GM12878 (cell line): ENCODE measurements around the gene IGFALS. TPM values are rescaled to one million over a fixed set of nuclear protein-coding genes. Genes with fewer than 3 reads are reported as not detected.

Experiments used
- ATAC-seq: fragments of 200-7000 bp; cut with Tn5 transposase; 3 replicates; pipeline ENCODE4 v1.9.1; 2020; ENCODE audit warnings: mild to moderate bottlenecking, moderate library complexity
- BruUV-seq: library from RNA; stranded (reverse); fragments of 400-500 nt; replicated peaks from 2 replicates; lab custom pipeline; 2021; lab: Mats Ljungman, UMichigan
- CTCF ChIA-PET: fragments of 300-600 bp; sonication (Branson Sonifier 250); formaldehyde crosslinking; extraction: SDS; loops from one replicate; lab custom pipeline; 2021; ENCODE audit warnings: inconsistent platforms; lab: Yijun Ruan, JAX
- POLR2A ChIA-PET: fragments of 350-600 bp; formaldehyde crosslinking; extraction: SDS; loops from one replicate; lab custom pipeline; 2021; ENCODE audit warnings: inconsistent platforms; lab: Charles Lee
- RAD21 ChIA-PET: fragments of 300-600 bp; sonication (Branson Sonifier 250); formaldehyde crosslinking; loops from one replicate; lab custom pipeline; 2023; ENCODE audit warnings: antibody characterized with exemption; ENCODE audit not compliant: unreplicated experiment; lab: Charles Lee
- SMC1A ChIA-PET: fragments of 300-600 bp; sonication (Branson Sonifier 250); formaldehyde crosslinking; loops from one replicate; lab custom pipeline; 2023; ENCODE audit not compliant: unreplicated experiment, uncharacterized antibody; lab: Charles Lee
- DNase-seq: peaks from one replicate; pipeline ENCODE4 v3.0.0-alpha.2; 2011; ENCODE audit warnings: low read depth, low spot score
- FAIRE-seq: peaks from 3 replicates; lab custom pipeline; 2011; peaks lifted over from hg19 to GRCh38; lab: Jason Lieb, UNC
- H2AFZ ChIP-seq: 2 replicates; pipeline ENCODE4 v1.6.0; 2011; ENCODE audit warnings: low read depth, low read length, control low read depth; ENCODE audit not compliant: control insufficient read depth
- H3K27ac ChIP-seq: 2 replicates; pipeline ENCODE4 v1.5.1; 2011; ENCODE audit warnings: control low read depth; ENCODE audit not compliant: control insufficient read depth, insufficient read depth
- H3K27me3 ChIP-seq, 2 experiments: replicated peaks in 1 of 2; 2 replicates each; pipeline versions ENCODE4 v1.6.0 to v1.6.1; 2011; ENCODE audit warnings: low read length in 1 of 2; ENCODE audit not compliant: control insufficient read depth in 2 of 2, insufficient read depth in 2 of 2
- H3K36me3 ChIP-seq, 2 experiments: 2 replicates each; pipeline ENCODE4 v1.5.1; 2011; ENCODE audit warnings: low read length in 1 of 2; ENCODE audit not compliant: control insufficient read depth in 2 of 2, insufficient read depth in 2 of 2
- H3K4me1 ChIP-seq: 2 replicates; pipeline ENCODE4 v1.6.1; 2011; ENCODE audit warnings: mild to moderate bottlenecking, low read length, moderate library complexity, mixed read lengths; ENCODE audit not compliant: control insufficient read depth, insufficient read depth
- H3K4me2 ChIP-seq: 2 replicates; pipeline ENCODE4 v1.6.0; 2011; ENCODE audit warnings: control low read depth; ENCODE audit not compliant: control insufficient read depth, insufficient read depth
- H3K4me3 ChIP-seq: fragments of 200-600 bp; sonication (generic); 2 replicates; pipeline ENCODE4 v1.5.1; 2016
- H3K79me2 ChIP-seq: 2 replicates; pipeline ENCODE4 v1.6.0; 2011; ENCODE audit warnings: low read length; ENCODE audit not compliant: control insufficient read depth, insufficient read depth
- H3K9ac ChIP-seq: 2 replicates; pipeline ENCODE4 v1.8.0; 2011; ENCODE audit warnings: low read length, control low read depth, mixed read lengths; ENCODE audit not compliant: control insufficient read depth, insufficient read depth
- H3K9me3 ChIP-seq: replicated peaks from 3 replicates; pipeline ENCODE4 v1.5.1; 2011; ENCODE audit warnings: mild to moderate bottlenecking, low read length; ENCODE audit not compliant: control insufficient read depth, insufficient read depth
- H4K20me1 ChIP-seq: 2 replicates; pipeline ENCODE4 v1.6.0; 2011; ENCODE audit not compliant: control insufficient read depth, insufficient read depth
- FOXK2 ChIP-seq: fragments of 450-650 bp; IDR thresholded peaks from 2 replicates; pipeline ENCODE4 v1.6.1; 2017; ENCODE audit warnings: mild to moderate bottlenecking, moderate library complexity
- MYB ChIP-seq: fragments of 150-350 bp; IDR thresholded peaks from 2 replicates; pipeline ENCODE4 v1.6.1; 2014; ENCODE audit warnings: mild to moderate bottlenecking, low read depth, low read length, borderline replicate concordance
- RFX5 ChIP-seq: IDR thresholded peaks from 2 replicates; pipeline ENCODE4 v1.6.1; 2011; ENCODE audit warnings: low read depth, low read length, improper control_type of control experiment
- SUZ12 ChIP-seq: fragments of 200-600 bp; sonication (generic); IDR thresholded peaks from one replicate; pipeline ENCODE4 v1.6.1; 2018; ENCODE audit warnings: antibody characterized with exemption, mild to moderate bottlenecking; ENCODE audit not compliant: unreplicated experiment
- ZBED1 ChIP-seq: IDR thresholded peaks from 2 replicates; pipeline ENCODE4 v1.6.1; 2016; ENCODE audit warnings: borderline replicate concordance
- WGBS: methylation state at CpG from one replicate; pipeline ENCODE4 v1.1.6; 2016; ENCODE audit warnings: low lambda C conversion rate; ENCODE audit not compliant: insufficient replicate concordance, insufficient coverage; ENCODE audit errors: missing lambda C conversion rate; 5-methylcytosine and 5-hydroxymethylcytosine counted together
- in situ Hi-C: fragments of 300-500 bp; cut with MboI; formaldehyde crosslinking; loops from 9 replicates; pipeline ENCODE4 v1.14.3; 2018; ENCODE audit warnings: mixed read lengths
- intact Hi-C: fragments of 100-400 bp; cut with micrococcal nuclease; formaldehyde crosslinking; loops from one replicate; pipeline ENCODE4 v1.14.2; 2022; ENCODE audit not compliant: unreplicated experiment
- polyA plus RNA-seq, 11 experiments: library from polyadenylated mRNA; depleted of rRNA in 4 of 11; unstranded in 6 of 11; stranded (reverse) in 5 of 11; fragments of >200 nt; fragmentation: Nextera tagmentation in 4 of 11; fragmentation: Illumina TruSeq in 1 of 11; extraction: Ambion mirVana in 4 of 11; extraction: Trizol in 1 of 11; gene quantifications; 1 replicate in 1 of 11; 2 replicates in 10 of 11; pipeline versions ENCODE4 v1.2.1 to v1.2.3, GENCODE V29; 2011 to 2016; ENCODE audit warnings: inconsistent platforms in 2 of 11, missing spikeins in 2 of 11, low read depth in 1 of 11
- total RNA-seq, 4 experiments: library from RNA; depleted of rRNA in 3 of 4; stranded (reverse); fragments of >200 nt in 3 of 4; fragmentation: Illumina TruSeq in 1 of 4; extraction: Trizol in 1 of 4; gene quantifications; 2 replicates each; pipeline versions ENCODE4 v1.2.1 to v1.2.3, GENCODE V29; 2013 to 2021
- TF ChIP-seq, protein P1 (sequence below): fragments of 450-650 bp; IDR thresholded peaks from 2 replicates; pipeline ENCODE4 v1.6.1; 2016; ENCODE audit warnings: mild to moderate bottlenecking, moderate library complexity, borderline replicate concordance

Gene IGFALS
- total and polyA plus RNA-seq, 10 of the 15 experiments (the other 5 are each of a cell fraction or from before 2014, with no cell fraction given): 0.04 to 0.11 TPM; not detected in 8

- no peaks in the 10 kb centered on the region for H4K20me1 ChIP-seq
- RAD21 ChIA-PET: no interaction called here
- no peaks in the 10 kb centered on the region for H3K4me1 ChIP-seq
- no peaks in the 10 kb centered on the region for H3K27me3 ChIP-seq
- no peak overlapping the region for H3K4me2 ChIP-seq
- peaks cover 0 to 1% of the 10 kb centered on the region in 2 experiments; a peak in 3 of 4 replicates for H3K36me3 ChIP-seq
- H3K9ac ChIP-seq: no peak overlapping the region
- no peak for ATAC-seq
- H3K4me3 ChIP-seq: no peak overlapping the region
- no peak overlapping the region for H3K27ac ChIP-seq
- 87% methylated on average over 15 of the region's 16 CpGs for WGBS
- CTCF ChIA-PET: interaction anchor here (0.7 kb wide), 1 partner anchor 119 kb away, joined by 3 read pairs; no protein-coding TSS in a partner anchor
- TF ChIP-seq FOXK2 (no peak), RFX5 (no peak), ZBED1 (no peak), SUZ12 (no peak), MYB (no peak)
- TF ChIP-seq, protein P1, sequence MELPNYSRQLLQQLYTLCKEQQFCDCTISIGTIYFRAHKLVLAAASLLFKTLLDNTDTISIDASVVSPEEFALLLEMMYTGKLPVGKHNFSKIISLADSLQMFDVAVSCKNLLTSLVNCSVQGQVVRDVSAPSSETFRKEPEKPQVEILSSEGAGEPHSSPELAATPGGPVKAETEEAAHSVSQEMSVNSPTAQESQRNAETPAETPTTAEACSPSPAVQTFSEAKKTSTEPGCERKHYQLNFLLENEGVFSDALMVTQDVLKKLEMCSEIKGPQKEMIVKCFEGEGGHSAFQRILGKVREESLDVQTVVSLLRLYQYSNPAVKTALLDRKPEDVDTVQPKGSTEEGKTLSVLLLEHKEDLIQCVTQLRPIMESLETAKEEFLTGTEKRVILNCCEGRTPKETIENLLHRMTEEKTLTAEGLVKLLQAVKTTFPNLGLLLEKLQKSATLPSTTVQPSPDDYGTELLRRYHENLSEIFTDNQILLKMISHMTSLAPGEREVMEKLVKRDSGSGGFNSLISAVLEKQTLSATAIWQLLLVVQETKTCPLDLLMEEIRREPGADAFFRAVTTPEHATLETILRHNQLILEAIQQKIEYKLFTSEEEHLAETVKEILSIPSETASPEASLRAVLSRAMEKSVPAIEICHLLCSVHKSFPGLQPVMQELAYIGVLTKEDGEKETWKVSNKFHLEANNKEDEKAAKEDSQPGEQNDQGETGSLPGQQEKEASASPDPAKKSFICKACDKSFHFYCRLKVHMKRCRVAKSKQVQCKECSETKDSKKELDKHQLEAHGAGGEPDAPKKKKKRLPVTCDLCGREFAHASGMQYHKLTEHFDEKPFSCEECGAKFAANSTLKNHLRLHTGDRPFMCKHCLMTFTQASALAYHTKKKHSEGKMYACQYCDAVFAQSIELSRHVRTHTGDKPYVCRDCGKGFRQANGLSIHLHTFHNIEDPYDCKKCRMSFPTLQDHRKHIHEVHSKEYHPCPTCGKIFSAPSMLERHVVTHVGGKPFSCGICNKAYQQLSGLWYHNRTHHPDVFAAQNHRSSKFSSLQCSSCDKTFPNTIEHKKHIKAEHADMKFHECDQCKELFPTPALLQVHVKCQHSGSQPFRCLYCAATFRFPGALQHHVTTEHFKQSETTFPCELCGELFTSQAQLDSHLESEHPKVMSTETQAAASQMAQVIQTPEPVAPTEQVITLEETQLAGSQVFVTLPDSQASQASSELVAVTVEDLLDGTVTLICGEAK: no peak
- in situ Hi-C loops (no loop called here), intact Hi-C loops (no loop called here)
- no peaks in the 10 kb centered on the region; the same call in 2 of the 3 replicates for H3K9me3 ChIP-seq
- SMC1A ChIA-PET: no interaction called here
- H3K79me2 ChIP-seq: no peaks in the 10 kb centered on the region
- FAIRE-seq: no peak
- no TSS peak for BruUV-seq
- POLR2A ChIA-PET: no interaction called here
- no peak for DNase-seq
- no peak overlapping the region for H2AFZ ChIP-seq
Measured at GRCh38 chr16:1810536-1810935, 17.0 kb upstream of the IGFALS start.
